Breast epithelium (tissue), 3 donors: ENCODE results near the gene PIP5K1B.

Source experiments
- CTCF ChIP-seq, 3 donors: fragments of 450-650 bp; IDR thresholded peaks; one replicate each; pipeline ENCODE4 v1.5.1; 2016 to 2017; ENCODE audit warnings: antibody characterized with exemption in 3 of 3, mild to moderate bottlenecking in 3 of 3, moderate library complexity in 3 of 3
- POLR2A ChIP-seq: fragments of 450-650 bp; IDR thresholded peaks from one replicate; pipeline ENCODE4 v1.6.1; 2016; ENCODE audit warnings: antibody characterized with exemption, mild to moderate bottlenecking, moderate library complexity
- POLR2AphosphoS5 ChIP-seq, 3 donors: sonication (generic); formaldehyde crosslinking; IDR thresholded peaks; one replicate each; pipeline ENCODE4 v1.6.1; 2017; ENCODE audit warnings: antibody characterized with exemption in 3 of 3

- TF ChIP-seq CTCF (IDR thresholded peaks at IDR 0.05) = no peak
- no peak for TF ChIP-seq POLR2A
- TF ChIP-seq POLR2AphosphoS5 (IDR thresholded peaks at IDR 0.05) = no peak
Observed at GRCh38 chr9:68672215-68672614, 32.8 kb upstream of the PIP5K1B start.
